ENCODE measurements around the gene C2orf76. TPM values are rescaled to one million over a fixed set of nuclear protein-coding genes. Genes with fewer than 3 reads are reported as not detected.

Gene C2orf76
- total RNA-seq, 1 experiment from 2014 or later: 10.2 TPM

- DNase-seq (no peak), ATAC-seq (no peak)
- no peaks in the 10 kb centered on the region for H4K20me1 ChIP-seq (ENCODE audit: low read length)
- ChIA-PET POLR2A (ENCODE audit: unreplicated experiment) (no interaction called here), CTCF (no interaction called here)
- H3K9ac ChIP-seq (ENCODE audit: low read length): no peak overlapping the region
- intact Hi-C loops (cut with micrococcal nuclease): no loop called here
- no peaks in the 10 kb centered on the region for H3K9me3 ChIP-seq (ENCODE audit: low read length)
- BruUV-seq (replicated peaks): no TSS peak
- H3K79me2 ChIP-seq (ENCODE audit: low read length): no peaks in the 10 kb centered on the region
- no peaks in the 10 kb centered on the region for H3K36me3 ChIP-seq (ENCODE audit: low read depth, low read length)
- no peaks in the 10 kb centered on the region for H3F3A ChIP-seq (ENCODE audit: low read length, unreplicated experiment)
- no peaks in the 10 kb centered on the region for H3K4me1 ChIP-seq (ENCODE audit: insufficient read depth, low read length)
- H3K27ac ChIP-seq (ENCODE audit: low read length): no peak overlapping the region
- H3K4me3 ChIP-seq (ENCODE audit: low read length): no peak overlapping the region
- no peak overlapping the region for H2AFZ ChIP-seq (ENCODE audit: low read length)
- no peaks in the 10 kb centered on the region for H3K9me2 ChIP-seq (replicated peaks; ENCODE audit: low read length)
- H3K4me2 ChIP-seq (ENCODE audit: low read length): no peak overlapping the region
- H3K27me3 ChIP-seq (ENCODE audit: low read length): no peaks in the 10 kb centered on the region
- TF ChIP-seq EZH2phosphoT487 (IDR thresholded peaks at IDR 0.05; ENCODE audit: borderline replicate concordance, low read length): no peak
- no peak for TF ChIP-seq CTCF (conservative IDR thresholded peaks at IDR 0.05; ENCODE audit: low read depth, low read length)
- no peak for TF ChIP-seq EZH2 (IDR thresholded peaks at IDR 0.05; ENCODE audit: low read length, unreplicated experiment)
These were observed 39.2 kb downstream of the C2orf76 start for GRCh38 chr2:119327431-119327830.

- DNase-seq: no peak
- CTCF ChIA-PET: no interaction called here
- no peaks in the 10 kb centered on the region for H3K9me2 ChIP-seq (replicated peaks; ENCODE audit: low read length)
- no peak overlapping the region for H3K9ac ChIP-seq (ENCODE audit: low read length)
- no peak overlapping the region for H2AFZ ChIP-seq (ENCODE audit: low read length)
- H3K27me3 ChIP-seq (ENCODE audit: low read length): no peaks in the 10 kb centered on the region
- no peak overlapping the region for H3K4me3 ChIP-seq (ENCODE audit: low read length)
- BruUV-seq (replicated peaks): no TSS peak
- POLR2A ChIA-PET (ENCODE audit: unreplicated experiment): no interaction called here
- H3K27ac ChIP-seq (ENCODE audit: low read length): no peak overlapping the region
- H3F3A ChIP-seq (ENCODE audit: low read length, unreplicated experiment): no peaks in the 10 kb centered on the region
- H3K9me3 ChIP-seq (ENCODE audit: low read length): no peaks in the 10 kb centered on the region
- no peaks in the 10 kb centered on the region for H3K79me2 ChIP-seq (ENCODE audit: low read length)
- no peaks in the 10 kb centered on the region for H3K4me1 ChIP-seq (ENCODE audit: insufficient read depth, low read length)
- no peak overlapping the region for H3K4me2 ChIP-seq (ENCODE audit: low read length)
- H4K20me1 ChIP-seq (ENCODE audit: low read length): no peaks in the 10 kb centered on the region
- TF ChIP-seq EZH2 (IDR thresholded peaks at IDR 0.05; ENCODE audit: low read length, unreplicated experiment) (no peak), CTCF (conservative IDR thresholded peaks at IDR 0.05; ENCODE audit: low read depth, low read length) (no peak), EZH2phosphoT487 (IDR thresholded peaks at IDR 0.05; ENCODE audit: borderline replicate concordance, low read length) (no peak)
- intact Hi-C loops (cut with micrococcal nuclease): no loop called here
- ATAC-seq: no peak
- H3K36me3 ChIP-seq (ENCODE audit: low read depth, low read length): no peaks in the 10 kb centered on the region
These were observed 39.7 kb downstream of the C2orf76 start for GRCh38 chr2:119326938-119327337.

GRCh38 chr2:119324685-119325270, 41.9 kb downstream of the C2orf76 start:
- BruUV-seq (replicated peaks): no TSS peak
- no peaks in the 10 kb centered on the region for H3K9me2 ChIP-seq (replicated peaks; ENCODE audit: low read length)
- no peaks in the 10 kb centered on the region for H3K36me3 ChIP-seq (ENCODE audit: low read depth, low read length)
- H3K9me3 ChIP-seq (ENCODE audit: low read length): no peaks in the 10 kb centered on the region
- ChIA-PET POLR2A (ENCODE audit: unreplicated experiment) (no interaction called here), CTCF (no interaction called here)
- no peaks in the 10 kb centered on the region for H3F3A ChIP-seq (ENCODE audit: low read length, unreplicated experiment)
- no peak overlapping the region for H3K4me3 ChIP-seq (ENCODE audit: low read length)
- H3K79me2 ChIP-seq (ENCODE audit: low read length): no peaks in the 10 kb centered on the region
- no peak overlapping the region for H3K27ac ChIP-seq (ENCODE audit: low read length)
- DNase-seq (no peak), ATAC-seq (no peak)
- no peaks in the 10 kb centered on the region for H3K4me1 ChIP-seq (ENCODE audit: insufficient read depth, low read length)
- H2AFZ ChIP-seq (ENCODE audit: low read length): no peak overlapping the region
- H3K4me2 ChIP-seq (ENCODE audit: low read length): no peak overlapping the region
- H3K27me3 ChIP-seq (ENCODE audit: low read length): no peaks in the 10 kb centered on the region
- no peaks in the 10 kb centered on the region for H4K20me1 ChIP-seq (ENCODE audit: low read length)
- intact Hi-C loops (cut with micrococcal nuclease): no loop called here
- TF ChIP-seq EZH2phosphoT487 (IDR thresholded peaks at IDR 0.05; ENCODE audit: borderline replicate concordance, low read length) (no peak), EZH2 (IDR thresholded peaks at IDR 0.05; ENCODE audit: low read length, unreplicated experiment) (no peak), CTCF (conservative IDR thresholded peaks at IDR 0.05; ENCODE audit: low read depth, low read length) (no peak)
- H3K9ac ChIP-seq (ENCODE audit: low read length): no peak overlapping the region

All from PC-3 (cell line).